Stomach smooth muscle (tissue), 2 donors: ENCODE data around the gene KREMEN2.
"Not testable (repeated sequence)": the region's sequence is repeated elsewhere in the genome, so short reads cannot be mapped to it uniquely, and the experiment has no call there.

Experiments used
- H3K27ac ChIP-seq: one replicate; pipeline ENCODE4 v1.7.0; 2013; ENCODE audit warnings: mild to moderate bottlenecking, low read length, inconsistent platforms
- H3K27me3 ChIP-seq, 2 donors: one replicate each; pipeline ENCODE4 v1.7.0; 2013; ENCODE audit warnings: low read length in 2 of 2; ENCODE audit not compliant: insufficient read depth in 2 of 2, control insufficient read depth in 1 of 2
- H3K36me3 ChIP-seq, 2 donors: one replicate each; pipeline ENCODE4 v1.7.0; 2013; ENCODE audit warnings: low read length in 2 of 2; ENCODE audit not compliant: control insufficient read depth in 2 of 2, insufficient read depth in 2 of 2
- H3K4me1 ChIP-seq: one replicate; pipeline ENCODE4 v1.7.0; 2013; ENCODE audit warnings: low read length; ENCODE audit not compliant: control insufficient read depth, insufficient read depth
- H3K4me3 ChIP-seq, 2 donors: one replicate each; pipeline ENCODE4 v1.7.0; 2013; ENCODE audit warnings: low read length in 2 of 2
- H3K9ac ChIP-seq, 2 donors: one replicate each; pipeline ENCODE4 v1.7.0; 2013; ENCODE audit warnings: low read length in 2 of 2, mild to moderate bottlenecking in 1 of 2
- H3K9me3 ChIP-seq, 2 donors: one replicate each; pipeline ENCODE4 v1.7.0; 2013; ENCODE audit warnings: low read length in 2 of 2; ENCODE audit not compliant: control insufficient read depth in 2 of 2
- donor health status: healthy.
- donor health status: Pancreatic carcinoma.

Gene KREMEN2

DNA sequence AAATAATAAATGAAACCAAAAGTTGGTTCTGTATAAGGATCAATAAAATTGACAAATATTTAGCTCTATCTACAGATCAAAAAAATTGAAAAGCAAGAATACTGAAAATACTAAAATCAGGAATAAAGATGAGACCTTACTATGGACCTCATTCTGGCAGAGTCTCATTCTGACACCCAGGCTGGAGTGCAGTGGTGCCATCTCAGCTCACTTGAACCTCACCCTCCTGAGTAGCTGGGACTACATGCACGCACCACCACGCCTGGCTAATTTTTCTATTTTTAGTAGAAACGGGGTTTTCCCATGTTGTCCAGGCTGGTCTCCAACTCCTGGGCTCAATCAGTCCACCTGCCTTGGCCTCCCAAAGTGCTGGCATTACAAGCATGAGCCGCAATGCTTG is 22.0 kb upstream of the KREMEN2 start:
- Histone ChIP-seq H3K36me3 (peaks cover 17 to 51% of the 10 kb centered on the region in 2 donors), H3K9me3 (no peaks in the 10 kb centered on the region)

DNA sequence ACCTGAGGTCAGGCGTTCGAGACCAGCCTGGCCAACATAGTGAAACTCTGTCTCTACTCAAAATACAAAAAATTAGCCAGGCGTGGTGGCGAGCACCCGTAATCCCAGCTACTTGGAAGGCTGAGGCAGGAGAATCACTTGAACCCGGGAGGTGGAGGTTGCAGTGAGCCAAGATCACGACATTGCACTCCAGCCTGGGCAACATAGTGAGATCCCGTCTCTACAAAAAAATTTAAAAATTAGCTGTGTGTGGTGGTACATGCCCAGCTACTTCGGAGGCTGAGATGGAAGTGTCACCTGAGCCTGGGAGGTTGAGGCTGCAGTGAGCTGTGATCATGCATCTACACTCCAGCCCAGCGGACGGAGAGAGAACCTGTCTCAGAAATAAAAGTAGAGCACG is 20.4 kb upstream of the KREMEN2 start:
- H3K27me3 ChIP-seq, H3K4me1 ChIP-seq, H3K9me3 ChIP-seq, H3K9ac ChIP-seq, H3K4me3 ChIP-seq, H3K27ac ChIP-seq: not testable (repeated sequence)
- peaks cover 17 to 44% of the 10 kb centered on the region in 2 donors for H3K36me3 ChIP-seq

More for the DNA sequence above, 22.0 kb upstream of the KREMEN2 start:
- H3K27me3 ChIP-seq: no peaks in the 10 kb centered on the region
- H3K4me3 ChIP-seq: no peak overlapping the region
- no peaks in the 10 kb centered on the region for H3K4me1 ChIP-seq
- H3K9ac ChIP-seq: no peak overlapping the region
- H3K27ac ChIP-seq: no peak overlapping the region

DNA sequence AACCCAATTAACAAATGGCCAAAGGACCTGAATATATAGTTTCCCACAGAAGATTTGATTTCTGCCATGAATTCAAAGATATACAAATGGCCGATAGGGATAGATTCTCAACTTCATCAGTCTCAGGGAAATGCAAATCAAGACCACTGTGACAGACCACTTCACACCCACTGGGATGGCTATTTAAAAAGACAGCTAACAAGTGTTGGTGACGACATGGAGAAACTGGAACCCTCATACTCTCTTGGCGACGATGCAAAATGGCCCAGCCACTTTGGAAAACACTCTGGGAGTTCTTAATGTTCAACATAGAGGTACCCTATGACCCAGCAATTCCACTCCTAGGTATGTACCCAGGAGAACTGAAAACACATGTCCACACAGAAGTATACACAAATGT is 17.4 kb upstream of the KREMEN2 start:
- Histone ChIP-seq H3K27ac (no peak overlapping the region), H3K4me1 (no peaks in the 10 kb centered on the region), H3K36me3 (peaks cover 8 to 27% of the 10 kb centered on the region in 2 donors), H3K9ac (no peak overlapping the region), H3K4me3 (no peak overlapping the region), H3K27me3 (no peaks in the 10 kb centered on the region), H3K9me3 (no peaks in the 10 kb centered on the region)

GRCh38 chr16:2948807-2949704 is 15.0 kb upstream of the KREMEN2 start:
- no peaks in the 10 kb centered on the region for H3K4me1 ChIP-seq
- peaks cover 0 to 2% of the 10 kb centered on the region in 2 donors for H3K27me3 ChIP-seq
- peaks cover 4 to 11% of the 10 kb centered on the region in 2 donors for H3K36me3 ChIP-seq
- no peak overlapping the region for H3K4me3 ChIP-seq
- H3K9me3 ChIP-seq: no peaks in the 10 kb centered on the region
- no peak overlapping the region for H3K9ac ChIP-seq
- no peak overlapping the region for H3K27ac ChIP-seq

GRCh38 chr16:2949705-2950352 is 14.2 kb upstream of the KREMEN2 start:
- Histone ChIP-seq H3K9me3 (no peaks in the 10 kb centered on the region), H3K4me3 (no peak overlapping the region), H3K36me3 (peaks cover 4 to 11% of the 10 kb centered on the region in 2 donors), H3K27ac (no peak overlapping the region), H3K27me3 (peaks cover 3 to 6% of the 10 kb centered on the region in 2 donors), H3K4me1 (no peaks in the 10 kb centered on the region), H3K9ac (no peak overlapping the region)

- no peaks in the 10 kb centered on the region for H3K9me3 ChIP-seq
- no peak overlapping the region for H3K9ac ChIP-seq
- no peaks in the 10 kb centered on the region for H3K4me1 ChIP-seq
- H3K4me3 ChIP-seq: no peak overlapping the region
- H3K27me3 ChIP-seq: peaks cover 6% of the 10 kb centered on the region in 2 donors
- H3K27ac ChIP-seq: no peak overlapping the region
- peaks cover 4 to 11% of the 10 kb centered on the region in 2 donors for H3K36me3 ChIP-seq
Observed at GRCh38 chr16:2950353-2950724, 13.7 kb upstream of the KREMEN2 start.

GRCh38 chr16:2950773-2951172 is 13.3 kb upstream of the KREMEN2 start:
- Histone ChIP-seq H3K27ac (no peak overlapping the region), H3K4me3 (no peak overlapping the region), H3K9ac (no peak overlapping the region), H3K27me3 (peaks cover 6 to 8% of the 10 kb centered on the region in 2 donors), H3K4me1 (no peaks in the 10 kb centered on the region), H3K9me3 (no peaks in the 10 kb centered on the region), H3K36me3 (peaks cover 4 to 11% of the 10 kb centered on the region in 2 donors)

DNA sequence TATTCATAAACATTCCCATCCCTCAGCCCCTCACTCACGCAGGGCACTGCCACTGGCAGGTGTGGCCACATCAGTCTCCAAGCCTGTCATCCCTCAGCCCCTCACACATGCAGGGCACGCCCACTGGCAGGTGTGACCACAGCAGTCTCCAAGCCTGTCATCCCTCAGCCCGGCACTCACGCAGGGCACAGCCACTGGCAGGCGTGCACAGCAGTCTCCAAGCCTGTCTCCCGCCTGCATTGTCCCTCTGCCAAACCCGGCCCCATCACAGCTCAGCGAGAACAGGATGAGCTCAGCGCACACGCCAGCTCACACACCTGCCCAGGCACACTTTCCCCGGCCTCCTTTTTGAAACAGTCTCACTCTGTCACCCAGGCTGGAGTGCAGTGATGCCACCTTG is 11.4 kb upstream of the KREMEN2 start:
- Histone ChIP-seq H3K27ac (no peak overlapping the region), H3K36me3 (peaks cover 0 to 6% of the 10 kb centered on the region in 2 donors), H3K4me1 (no peaks in the 10 kb centered on the region), H3K27me3 (peaks cover 19 to 24% of the 10 kb centered on the region in 2 donors), H3K9me3 (no peaks in the 10 kb centered on the region), H3K9ac (no peak overlapping the region), H3K4me3 (no peak overlapping the region)

DNA sequence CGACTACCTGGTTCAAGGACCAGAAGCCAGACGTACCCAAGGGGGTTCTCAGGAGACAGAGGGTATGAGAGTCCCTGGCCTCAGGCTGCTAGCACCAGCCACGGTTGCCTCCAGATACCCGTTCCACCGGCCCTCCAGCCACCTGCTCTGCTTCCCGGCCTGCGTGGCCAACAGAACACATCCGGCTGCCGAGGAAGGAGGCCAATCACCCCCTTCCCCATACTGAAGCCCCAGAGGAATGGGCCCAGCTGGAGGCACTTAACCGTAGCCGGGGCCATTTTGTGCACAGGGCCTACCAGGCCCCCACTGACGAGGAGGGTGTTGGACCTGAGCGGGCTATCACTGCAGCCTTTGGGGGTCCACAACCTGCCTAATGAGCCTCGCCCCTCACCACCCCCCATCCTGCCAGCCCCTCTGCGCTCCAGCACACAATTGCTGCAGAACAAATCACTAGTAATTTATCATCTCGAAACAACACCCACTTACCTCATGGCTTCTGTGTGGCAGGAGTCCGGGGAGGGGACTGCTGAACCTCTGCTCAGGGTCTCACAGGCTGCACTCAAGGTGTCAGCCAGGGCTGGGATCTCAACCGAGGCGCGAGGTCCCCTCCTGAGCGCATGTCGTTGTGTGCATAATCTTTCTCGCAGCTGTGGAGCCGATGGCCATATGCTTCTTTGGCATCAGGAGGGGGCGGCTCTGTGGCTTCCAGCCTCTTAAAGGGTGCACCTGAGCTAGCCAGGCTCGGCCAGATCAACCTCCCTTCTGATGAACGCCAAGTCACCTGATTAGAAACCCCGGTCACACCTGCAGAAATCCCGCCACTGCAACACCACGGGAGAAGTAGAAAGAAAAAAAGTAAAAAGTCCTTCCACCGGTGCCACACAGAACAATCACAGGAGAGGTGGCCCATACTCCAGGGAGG is 10.1 kb upstream of the KREMEN2 start:
- no peaks in the 10 kb centered on the region for H3K9me3 ChIP-seq

DNA sequence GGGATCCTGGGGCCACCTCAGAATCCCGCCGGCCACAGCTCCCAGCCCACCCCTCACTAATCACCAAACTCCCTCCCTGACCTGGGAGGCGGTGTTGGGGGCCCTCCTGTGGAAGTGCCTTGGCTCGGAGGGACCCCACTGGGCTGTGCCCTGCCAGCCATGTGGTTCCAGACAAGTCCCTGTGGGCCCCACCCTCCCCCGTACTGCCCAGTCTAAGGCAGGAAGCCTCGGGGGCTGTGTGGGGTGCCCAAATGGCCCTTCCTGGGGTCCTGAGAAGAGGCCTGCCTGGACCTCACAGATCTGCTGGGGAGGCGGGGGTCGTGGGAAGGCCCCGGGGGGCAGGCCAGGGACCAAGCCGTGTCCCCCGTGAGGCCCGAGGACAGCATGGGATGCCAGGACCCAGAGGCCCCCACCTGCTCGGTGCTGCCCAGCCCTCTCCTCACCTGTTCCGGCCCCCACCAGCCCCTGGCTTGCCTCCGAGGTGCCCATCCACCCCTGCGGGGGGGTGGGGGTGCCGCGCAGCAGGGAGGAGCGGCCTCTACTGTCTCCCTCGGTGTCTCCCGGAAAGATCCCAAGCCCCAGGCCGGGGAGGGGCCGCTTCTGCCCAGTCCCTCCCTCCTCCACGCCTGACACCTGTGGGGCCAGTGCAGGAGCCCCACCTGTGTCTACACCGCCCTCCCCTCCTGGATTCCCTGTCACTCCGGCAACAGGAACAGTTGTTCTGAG is 9.3 kb upstream of the KREMEN2 start:
- Histone ChIP-seq H3K4me1 (no peaks in the 10 kb centered on the region), H3K4me3 (no peak overlapping the region), H3K9ac (no peak overlapping the region), H3K27me3 (peaks cover 19 to 27% of the 10 kb centered on the region in 2 donors), H3K36me3 (no peaks in the 10 kb centered on the region), H3K27ac (no peak overlapping the region), H3K9me3 (no peaks in the 10 kb centered on the region)

More for the DNA sequence above, 10.1 kb upstream of the KREMEN2 start:
- peaks cover 19 to 24% of the 10 kb centered on the region in 2 donors for H3K27me3 ChIP-seq
- no peak overlapping the region for H3K4me3 ChIP-seq
- H3K27ac ChIP-seq: no peak overlapping the region
- no peak overlapping the region for H3K9ac ChIP-seq
- H3K36me3 ChIP-seq: peaks cover 0 to 4% of the 10 kb centered on the region in 2 donors
- no peaks in the 10 kb centered on the region for H3K4me1 ChIP-seq
